MM.1S (cell line): ENCODE measurements around the gene TULP1.

Experiments used
- DNase-seq: peaks from one replicate; pipeline ENCODE4 v3.0.0-alpha.2; 2015
- H2AFZ ChIP-seq: fragments of 300-600 bp; sonication (generic); 2 replicates; pipeline ENCODE4 v1.6.0; 2016; ENCODE audit warnings: antibody characterized with exemption, low read length
- H3F3A ChIP-seq: fragments of 300-600 bp; sonication (generic); 2 replicates; pipeline ENCODE4 v1.6.1; 2016; ENCODE audit warnings: mild to moderate bottlenecking, antibody characterized with exemption, low read length, moderate library complexity, mixed read lengths; ENCODE audit not compliant: insufficient read depth
- H3K27ac ChIP-seq: fragments of 300-600 bp; sonication (generic); 2 replicates; pipeline ENCODE4 v1.5.1; 2016; ENCODE audit warnings: mild to moderate bottlenecking, low read length
- H3K27me3 ChIP-seq: fragments of 300-600 bp; sonication (generic); replicated peaks from 2 replicates; pipeline ENCODE4 v1.6.0; 2016; ENCODE audit warnings: low read length; ENCODE audit not compliant: insufficient read depth
- H3K36me3 ChIP-seq: fragments of 300-600 bp; sonication (generic); replicated peaks from 2 replicates; pipeline ENCODE4 v1.6.1; 2016; ENCODE audit warnings: mild to moderate bottlenecking, low read length, mixed read lengths; ENCODE audit not compliant: insufficient read depth
- H3K4me1 ChIP-seq: fragments of 300-600 bp; sonication (generic); 2 replicates; pipeline ENCODE4 v1.6.1; 2016; ENCODE audit warnings: low read length, mixed read lengths
- H3K4me2 ChIP-seq: fragments of 300-600 bp; sonication (generic); 2 replicates; pipeline ENCODE4 v1.6.0; 2016; ENCODE audit warnings: low read depth, low read length
- H3K4me3 ChIP-seq: fragments of 300-600 bp; sonication (generic); 2 replicates; pipeline ENCODE4 v1.5.1; 2016; ENCODE audit warnings: low read length, mixed read lengths
- H3K79me2 ChIP-seq: fragments of 300-600 bp; sonication (generic); 2 replicates; pipeline ENCODE4 v1.6.1; 2016; ENCODE audit warnings: mixed run types, low read length, mixed read lengths
- H3K9ac ChIP-seq: fragments of 300-600 bp; sonication (generic); 2 replicates; pipeline ENCODE4 v1.6.1; 2016; ENCODE audit warnings: low read length, mixed read lengths
- H3K9me2 ChIP-seq: fragments of 300-600 bp; sonication (generic); replicated peaks from 2 replicates; pipeline ENCODE4 v1.6.1; 2016; ENCODE audit warnings: mild to moderate bottlenecking, low read length, mixed read lengths; ENCODE audit not compliant: insufficient read depth
- H3K9me3 ChIP-seq: fragments of 300-600 bp; sonication (generic); replicated peaks from 2 replicates; pipeline ENCODE4 v1.6.1; 2016; ENCODE audit warnings: mild to moderate bottlenecking, low read length, mixed read lengths; ENCODE audit not compliant: insufficient read depth
- H4K20me1 ChIP-seq: fragments of 300-600 bp; sonication (generic); 2 replicates; pipeline ENCODE4 v1.6.1; 2016; ENCODE audit warnings: mild to moderate bottlenecking, low read length, moderate library complexity, mixed read lengths; ENCODE audit not compliant: insufficient read depth
- CTCF ChIP-seq: fragments of 300-600 bp; sonication (generic); IDR thresholded peaks from 2 replicates; pipeline ENCODE4 v1.5.1; 2016; ENCODE audit warnings: antibody characterized with exemption, low read length, mixed read lengths
- EZH2 ChIP-seq: fragments of 300-600 bp; sonication (generic); optimal IDR thresholded peaks from 2 replicates; pipeline ENCODE3; 2017; ENCODE audit warnings: low read depth, mild to moderate bottlenecking, antibody characterized with exemption, low read length, mixed read lengths
- EZH2phosphoT487 ChIP-seq: fragments of 300-600 bp; sonication (generic); IDR thresholded peaks from 2 replicates; pipeline ENCODE4 v1.6.1; 2018; ENCODE audit warnings: antibody characterized with exemption, low read length

TULP1 gene

DNA sequence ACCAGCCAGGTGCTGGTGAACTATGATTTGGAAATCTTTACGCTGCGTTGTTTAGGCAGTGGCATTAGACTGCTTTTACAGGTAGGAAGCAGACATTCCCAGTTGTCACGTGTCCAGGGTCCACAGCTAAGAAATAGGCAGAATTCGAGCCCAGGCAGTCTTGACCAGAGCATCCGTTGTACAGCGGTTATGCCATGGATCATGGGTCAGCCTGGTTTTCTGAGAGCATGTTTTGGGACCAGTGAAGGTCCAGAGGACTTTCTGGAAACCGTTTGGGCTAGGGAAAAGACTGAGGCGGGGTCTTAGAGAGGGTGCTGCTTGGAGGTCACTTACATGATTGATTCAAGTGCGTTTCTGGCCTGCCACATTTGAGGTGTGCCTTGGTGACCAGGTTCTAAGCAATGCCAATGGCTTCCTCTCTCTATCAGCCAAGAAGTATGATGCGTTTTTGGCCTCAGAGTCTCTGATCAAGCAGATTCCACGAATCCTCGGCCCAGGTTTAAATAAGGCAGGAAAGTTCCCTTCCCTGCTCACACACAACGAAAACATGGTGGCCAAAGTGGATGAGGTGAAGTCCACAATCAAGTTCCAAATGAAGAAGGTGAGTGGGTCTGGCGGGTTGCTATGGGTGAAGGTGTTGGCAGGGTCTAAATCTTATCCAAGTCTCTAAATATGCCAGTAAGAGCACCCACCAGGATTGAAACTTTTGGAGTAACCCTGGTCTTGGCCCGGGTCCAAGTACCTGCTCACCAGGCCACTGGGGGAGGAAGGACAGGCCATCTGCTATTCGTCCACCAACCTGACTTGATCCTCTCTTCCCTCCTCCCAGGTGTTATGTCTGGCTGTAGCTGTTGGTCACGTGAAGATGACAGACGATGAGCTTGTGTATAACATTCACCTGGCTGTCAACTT, 42.7 kb downstream of the TULP1 start:
- H3K36me3 ChIP-seq: peaks cover 16% of the 10 kb centered on the region
- peaks cover 37% of the 10 kb centered on the region for H3K79me2 ChIP-seq
- H3K9ac ChIP-seq: peak overlapping the region; percentile 99
- DNase-seq: no peak
- peaks cover 58% of the 10 kb centered on the region for H3F3A ChIP-seq
- H3K27ac ChIP-seq: peak overlapping the region; percentile 64; the same call in 1 of the 2 replicates
- no peaks in the 10 kb centered on the region for H3K27me3 ChIP-seq
- H3K4me2 ChIP-seq: peak overlapping the region; percentile 92
- H3K9me3 ChIP-seq: no peaks in the 10 kb centered on the region
- H3K9me2 ChIP-seq: no peaks in the 10 kb centered on the region
- peak overlapping the region; percentile 91 for H3K4me3 ChIP-seq
- TF ChIP-seq EZH2: no peak
- TF ChIP-seq CTCF: no peak
- TF ChIP-seq EZH2phosphoT487: no peak
- H4K20me1 ChIP-seq: peaks cover 36% of the 10 kb centered on the region
- H2AFZ ChIP-seq: no peak overlapping the region
- H3K4me1 ChIP-seq: peaks cover 11% of the 10 kb centered on the region

- H3K36me3 ChIP-seq: peaks cover 16% of the 10 kb centered on the region
- no peaks in the 10 kb centered on the region for H3K9me2 ChIP-seq
- peaks cover 37% of the 10 kb centered on the region for H3K79me2 ChIP-seq
- no peak for TF ChIP-seq EZH2phosphoT487
- no peak for TF ChIP-seq CTCF
- TF ChIP-seq EZH2: no peak
- H4K20me1 ChIP-seq: peaks cover 36% of the 10 kb centered on the region
- no peak for DNase-seq
- no peaks in the 10 kb centered on the region for H3K27me3 ChIP-seq
- peak overlapping the region; percentile 64; the same call in 1 of the 2 replicates for H3K27ac ChIP-seq
- no peaks in the 10 kb centered on the region for H3K9me3 ChIP-seq
- H3K4me2 ChIP-seq: peak overlapping the region; percentile 92
- H3K4me1 ChIP-seq: peaks cover 11% of the 10 kb centered on the region
- H3K9ac ChIP-seq: peak overlapping the region; percentile 99
- H2AFZ ChIP-seq: no peak overlapping the region
- H3K4me3 ChIP-seq: peak overlapping the region; percentile 91
- H3F3A ChIP-seq: peaks cover 54% of the 10 kb centered on the region
Measured at GRCh38 chr6:35468980-35469750, 43.5 kb downstream of the TULP1 start.

DNA sequence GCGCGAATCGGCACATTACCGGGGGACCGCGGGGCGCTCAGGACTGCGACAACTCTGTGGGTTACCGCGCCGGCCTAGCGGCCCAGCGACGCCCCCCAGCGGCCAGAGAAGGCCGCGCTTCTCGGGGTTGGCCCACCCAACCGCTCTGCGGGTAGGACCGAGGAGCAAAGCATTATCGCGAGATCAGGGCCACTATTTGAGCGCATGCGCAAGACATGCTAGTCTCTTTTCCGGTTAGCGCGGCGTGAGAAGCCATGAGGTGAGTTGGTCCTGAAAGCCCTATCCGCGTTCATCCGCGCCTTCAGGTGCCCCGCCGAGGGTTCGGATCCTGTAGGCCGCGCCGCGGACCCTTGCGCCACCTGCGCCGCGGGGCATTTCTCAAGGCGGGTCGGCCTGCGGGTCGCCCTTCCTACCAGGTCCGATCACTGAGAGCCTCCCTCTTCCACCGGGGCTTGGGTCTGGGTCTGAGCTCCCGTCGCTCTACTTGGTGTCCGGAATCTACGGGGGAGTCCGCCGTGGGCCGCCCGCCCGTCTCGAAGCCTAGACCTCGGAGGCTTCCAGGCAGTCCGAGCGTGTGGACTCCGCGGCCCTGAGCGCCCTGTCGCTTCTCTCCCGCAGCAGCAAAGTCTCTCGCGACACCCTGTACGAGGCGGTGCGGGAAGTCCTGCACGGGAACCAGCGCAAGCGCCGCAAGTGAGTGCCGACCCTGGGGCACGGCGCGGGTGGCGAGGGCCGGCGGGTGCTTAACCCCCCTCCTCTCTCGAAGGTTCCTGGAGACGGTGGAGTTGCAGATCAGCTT, 44.3 kb downstream of the TULP1 start, which contains the start of gene RPL10A:
TSS of gene RPL10A (plus strand) at position 221 of the 799 bp plus-strand sequence. CDS start at position 255, 34 bp downstream.
- no peak for TF ChIP-seq EZH2phosphoT487
- TF ChIP-seq CTCF: peak; percentile 90
- no peak for TF ChIP-seq EZH2
- DNase-seq: peak; percentile 97
- H3K4me1 ChIP-seq: peaks cover 11% of the 10 kb centered on the region
- peaks cover 35% of the 10 kb centered on the region for H4K20me1 ChIP-seq
- peak within 1 kb of the TSS; percentile 90 for H2AFZ ChIP-seq
- peak within 1 kb of the TSS; percentile 64 for H3K27ac ChIP-seq
- peak within 1 kb of the TSS; percentile 99 for H3K9ac ChIP-seq
- H3K4me2 ChIP-seq: peak within 1 kb of the TSS; percentile 92
- no peaks in the 10 kb centered on the region for H3K27me3 ChIP-seq
- peaks cover 16% of the 10 kb centered on the region for H3K36me3 ChIP-seq
- H3F3A ChIP-seq: peaks cover 49% of the 10 kb centered on the region
- H3K79me2 ChIP-seq: peaks cover 37% of the 10 kb centered on the region
- no peaks in the 10 kb centered on the region for H3K9me3 ChIP-seq
- no peaks in the 10 kb centered on the region for H3K9me2 ChIP-seq
- peak within 1 kb of the TSS; percentile 91 for H3K4me3 ChIP-seq
